ENCODE results near the gene TMUB1. TPM values are rescaled to one million over a fixed set of nuclear protein-coding genes. Genes with fewer than 3 reads are reported as not detected.

The TMUB1 gene
- total and polyA plus RNA-seq, 9 of the 15 experiments (the other 6 are each of a cell fraction or from before 2014, with no cell fraction given), result 0.14 to 241 (median 74.1) TPM

- TF ChIP-seq POLR2AphosphoS2 (IDR thresholded peaks at IDR 0.05; ENCODE audit: low read length) (peak; percentile 54; the same call in 1 of the 2 replicates), VEZF1 (CRISPR knock-in tag; IDR thresholded peaks at IDR 0.05) (peak; percentile 92), POLR2AphosphoS5 (IDR thresholded peaks at IDR 0.05; ENCODE audit: control insufficient read depth, insufficient read depth, low read depth, low read length) (peak; percentile 96), NONO (IDR thresholded peaks at IDR 0.05; ENCODE audit: low read depth in 2 of 2, low read length in 1 of 2) (peak in 1 of 2 experiments; percentile 18; a peak in 1 of 4 replicates), MECOM (CRISPR knock-in tag; IDR thresholded peaks at IDR 0.05) (peak; percentile 96), TRIM24 (IDR thresholded peaks at IDR 0.05) (peak; percentile 64 to 87; a peak in 3 of 4 replicates), CBFB (CRISPR knock-in tag; IDR thresholded peaks at IDR 0.05) (no peak), GTF3C2 (IDR thresholded peaks at IDR 0.05; ENCODE audit: borderline replicate concordance, extremely low read depth, insufficient read length) (no peak), KDM1A (IDR thresholded peaks at IDR 0.05) (peak; percentile 78 to 89; a peak in 3 of 4 replicates), CREB5 (CRISPR knock-in tag; IDR thresholded peaks at IDR 0.05) (no peak), GTF2E2 (tag; IDR thresholded peaks at IDR 0.05) (peak; percentile 50; the same call in 1 of the 2 replicates), NCOA4 (IDR thresholded peaks at IDR 0.05; ENCODE audit: partially characterized antibody) (no peak), POLR2B (IDR thresholded peaks at IDR 0.05; ENCODE audit: low read depth, partially characterized antibody) (peak; percentile 45), SETDB1 (IDR thresholded peaks at IDR 0.05; ENCODE audit: low read length) (peak; percentile 89), CXXC5 (CRISPR knock-in tag; IDR thresholded peaks at IDR 0.05) (peak; percentile 87), ZNF445 (CRISPR knock-in tag; IDR thresholded peaks at IDR 0.05; ENCODE audit: low read depth) (no peak)
- TF ChIP-seq, protein P1, sequence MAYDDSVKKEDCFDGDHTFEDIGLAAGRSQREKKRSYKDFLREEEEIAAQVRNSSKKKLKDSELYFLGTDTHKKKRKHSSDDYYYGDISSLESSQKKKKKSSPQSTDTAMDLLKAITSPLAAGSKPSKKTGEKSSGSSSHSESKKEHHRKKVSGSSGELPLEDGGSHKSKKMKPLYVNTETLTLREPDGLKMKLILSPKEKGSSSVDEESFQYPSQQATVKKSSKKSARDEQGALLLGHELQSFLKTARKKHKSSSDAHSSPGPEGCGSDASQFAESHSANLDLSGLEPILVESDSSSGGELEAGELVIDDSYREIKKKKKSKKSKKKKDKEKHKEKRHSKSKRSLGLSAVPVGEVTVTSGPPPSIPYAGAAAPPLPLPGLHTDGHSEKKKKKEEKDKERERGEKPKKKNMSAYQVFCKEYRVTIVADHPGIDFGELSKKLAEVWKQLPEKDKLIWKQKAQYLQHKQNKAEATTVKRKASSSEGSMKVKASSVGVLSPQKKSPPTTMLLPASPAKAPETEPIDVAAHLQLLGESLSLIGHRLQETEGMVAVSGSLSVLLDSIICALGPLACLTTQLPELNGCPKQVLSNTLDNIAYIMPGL (CRISPR knock-in tag; IDR thresholded peaks at IDR 0.05), result 0 out of 2 replicates have a peak, but pooled peaks have one; percentile 30
- TF ChIP-seq, protein P2, sequence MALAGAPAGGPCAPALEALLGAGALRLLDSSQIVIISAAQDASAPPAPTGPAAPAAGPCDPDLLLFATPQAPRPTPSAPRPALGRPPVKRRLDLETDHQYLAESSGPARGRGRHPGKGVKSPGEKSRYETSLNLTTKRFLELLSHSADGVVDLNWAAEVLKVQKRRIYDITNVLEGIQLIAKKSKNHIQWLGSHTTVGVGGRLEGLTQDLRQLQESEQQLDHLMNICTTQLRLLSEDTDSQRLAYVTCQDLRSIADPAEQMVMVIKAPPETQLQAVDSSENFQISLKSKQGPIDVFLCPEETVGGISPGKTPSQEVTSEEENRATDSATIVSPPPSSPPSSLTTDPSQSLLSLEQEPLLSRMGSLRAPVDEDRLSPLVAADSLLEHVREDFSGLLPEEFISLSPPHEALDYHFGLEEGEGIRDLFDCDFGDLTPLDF (CRISPR knock-in tag; IDR thresholded peaks at IDR 0.05), result peak; percentile 56
Observed at GRCh38 chr7:151038951-151039849, 44.1 kb downstream of the TMUB1 start (continued).

Measured in K562 (cell line).